Hepatocyte (in vitro differentiated cells): ENCODE measurements around the gene PNKP. TPM values are rescaled to one million over a fixed set of nuclear protein-coding genes. Genes with fewer than 3 reads are reported as not detected.

Experiments
- DNase-seq: peaks from one replicate; pipeline ENCODE4 v3.0.0-alpha.2; 2016; ENCODE audit warnings: low spot score
- H2AFZ ChIP-seq: fragments of 200-600 bp; sonication (generic); 2 replicates; pipeline ENCODE4 v1.6.0; 2016; ENCODE audit warnings: antibody characterized with exemption, mild to moderate bottlenecking
- H3K27ac ChIP-seq: fragments of 200-600 bp; sonication (generic); 2 replicates; pipeline ENCODE4 v1.5.1; 2016; ENCODE audit warnings: mild to moderate bottlenecking
- H3K27me3 ChIP-seq: fragments of 200-600 bp; sonication (generic); 2 replicates; pipeline ENCODE4 v1.6.1; 2016
- H3K36me3 ChIP-seq: fragments of 200-600 bp; sonication (generic); replicated peaks from 2 replicates; pipeline ENCODE4 v1.5.1; 2016; ENCODE audit warnings: low read depth; ENCODE audit not compliant: insufficient read depth
- H3K4me1 ChIP-seq: fragments of 200-600 bp; sonication (generic); 2 replicates; pipeline ENCODE4 v1.5.1; 2016; ENCODE audit warnings: mild to moderate bottlenecking, moderate library complexity; ENCODE audit not compliant: insufficient read depth
- H3K4me2 ChIP-seq: fragments of 200-600 bp; sonication (generic); 2 replicates; pipeline ENCODE4 v1.6.0; 2016
- H3K4me3 ChIP-seq: fragments of 200-600 bp; sonication (generic); 2 replicates; pipeline ENCODE4 v1.5.1; 2016; ENCODE audit warnings: mild to moderate bottlenecking
- H3K79me2 ChIP-seq: fragments of 200-600 bp; sonication (generic); 2 replicates; pipeline ENCODE4 v1.6.0; 2017; ENCODE audit warnings: mild to moderate bottlenecking
- H3K9me2 ChIP-seq: fragments of 200-600 bp; sonication (generic); replicated peaks from 2 replicates; pipeline ENCODE4 v1.6.0; 2017; ENCODE audit warnings: mild to moderate bottlenecking; ENCODE audit not compliant: insufficient read depth
- H3K9me3 ChIP-seq: fragments of 200-600 bp; sonication (generic); 2 replicates; pipeline ENCODE4 v1.5.1; 2016; ENCODE audit warnings: low read depth, mild to moderate bottlenecking
- H4K20me1 ChIP-seq: fragments of 200-600 bp; sonication (generic); 2 replicates; pipeline ENCODE4 v1.6.0; 2016; ENCODE audit warnings: mild to moderate bottlenecking; ENCODE audit not compliant: insufficient read depth, poor library complexity, severe bottlenecking
- CTCF ChIP-seq: fragments of 200-600 bp; sonication (generic); IDR thresholded peaks from 2 replicates; pipeline ENCODE4 v1.5.1; 2016; ENCODE audit warnings: antibody characterized with exemption, mild to moderate bottlenecking; ENCODE audit not compliant: poor library complexity
- EZH2 ChIP-seq: fragments of 200-600 bp; sonication (generic); IDR thresholded peaks from 2 replicates; pipeline ENCODE4 v1.6.1; 2016; ENCODE audit warnings: antibody characterized with exemption, mild to moderate bottlenecking, borderline replicate concordance
- EZH2phosphoT487 ChIP-seq: fragments of 200-600 bp; sonication (generic); IDR thresholded peaks from one replicate; pipeline ENCODE4 v1.6.1; 2018; ENCODE audit warnings: antibody characterized with exemption, mild to moderate bottlenecking, low read depth, moderate library complexity; ENCODE audit not compliant: unreplicated experiment, severe bottlenecking
- WGBS: methylation state at CpG from one replicate; pipeline ENCODE4 v1.1.6; 2016; ENCODE audit warnings: low lambda C conversion rate; ENCODE audit errors: missing lambda C conversion rate; 5-methylcytosine and 5-hydroxymethylcytosine counted together
- polyA plus RNA-seq: library from polyadenylated mRNA; unstranded; fragments of >200 nt; fragmentation: Nextera tagmentation; extraction: Ambion mirVana; gene quantifications from 2 replicates; pipeline ENCODE4 v1.2.1, GENCODE V29; 2016
- total RNA-seq: library from RNA; depleted of rRNA; stranded (reverse); fragments of >200 nt; gene quantifications from 2 replicates; pipeline ENCODE4 v1.2.3, GENCODE V29; 2014

The PNKP gene
- total and polyA plus RNA-seq, 2 experiments from 2014 or later: 27.0 to 68.6 TPM

GRCh38 chr19:49855676-49856573, 11.5 kb downstream of the PNKP start:
- H3K4me3 ChIP-seq: no peak overlapping the region
- H3K4me2 ChIP-seq: no peak overlapping the region
- no peak overlapping the region for H2AFZ ChIP-seq
- 86% methylated on average over 21 of the region's 21 CpGs for WGBS
- no peaks in the 10 kb centered on the region for H3K9me2 ChIP-seq
- TF ChIP-seq EZH2 (no peak), EZH2phosphoT487 (no peak)
- H3K36me3 ChIP-seq: peaks cover 5% of the 10 kb centered on the region
- H3K9me3 ChIP-seq: no peaks in the 10 kb centered on the region
- H3K79me2 ChIP-seq: peaks cover 52% of the 10 kb centered on the region
- no peak overlapping the region for H3K27ac ChIP-seq
- H3K4me1 ChIP-seq: peaks cover 16% of the 10 kb centered on the region
- H4K20me1 ChIP-seq: peaks cover 68% of the 10 kb centered on the region
- no peak for DNase-seq
- H3K27me3 ChIP-seq: no peaks in the 10 kb centered on the region

- no peak overlapping the region for H3K27ac ChIP-seq
- WGBS: 94% methylated on average over 12 of the region's 12 CpGs
- H3K4me1 ChIP-seq: peaks cover 12% of the 10 kb centered on the region
- no peak overlapping the region for H3K4me3 ChIP-seq
- H3K79me2 ChIP-seq: peaks cover 52% of the 10 kb centered on the region
- no peak overlapping the region for H2AFZ ChIP-seq
- H3K9me2 ChIP-seq: no peaks in the 10 kb centered on the region
- TF ChIP-seq EZH2phosphoT487 (no peak), CTCF (no peak), EZH2 (no peak)
- H3K36me3 ChIP-seq: peaks cover 5% of the 10 kb centered on the region
- H3K27me3 ChIP-seq: no peaks in the 10 kb centered on the region
- H3K4me2 ChIP-seq: no peak overlapping the region
- no peak for DNase-seq
- H4K20me1 ChIP-seq: peaks cover 62% of the 10 kb centered on the region
- H3K9me3 ChIP-seq: no peaks in the 10 kb centered on the region
Measured at GRCh38 chr19:49855277-49855675, 12.1 kb downstream of the PNKP start.

- peaks cover 12% of the 10 kb centered on the region for H3K4me1 ChIP-seq
- no peak overlapping the region for H2AFZ ChIP-seq
- peaks cover 5% of the 10 kb centered on the region for H3K36me3 ChIP-seq
- TF ChIP-seq CTCF: no peak
- TF ChIP-seq EZH2phosphoT487: no peak
- no peak for TF ChIP-seq EZH2
- H3K79me2 ChIP-seq: peaks cover 59% of the 10 kb centered on the region
- H3K27ac ChIP-seq: no peak overlapping the region
- no peak overlapping the region for H3K4me3 ChIP-seq
- WGBS: 95% methylated on average over 34 of the region's 39 CpGs
- no peaks in the 10 kb centered on the region for H3K9me2 ChIP-seq
- no peaks in the 10 kb centered on the region for H3K27me3 ChIP-seq
- H4K20me1 ChIP-seq: peaks cover 62% of the 10 kb centered on the region
- H3K9me3 ChIP-seq: no peaks in the 10 kb centered on the region
- DNase-seq: no peak
- H3K4me2 ChIP-seq: no peak overlapping the region
Measured at GRCh38 chr19:49854378-49855263, 12.8 kb downstream of the PNKP start.
